GM18508 (cell line): ENCODE measurements around the gene HMX1.

Source experiments
- ATAC-seq: cut with Tn5 transposase; IDR thresholded peaks from one replicate; pipeline ENCODE4 v1.9.1; 2021; ENCODE audit warnings: moderate number of reproducible peaks; ENCODE audit not compliant: insufficient read depth, unreplicated experiment

HMX1 gene

DNA sequence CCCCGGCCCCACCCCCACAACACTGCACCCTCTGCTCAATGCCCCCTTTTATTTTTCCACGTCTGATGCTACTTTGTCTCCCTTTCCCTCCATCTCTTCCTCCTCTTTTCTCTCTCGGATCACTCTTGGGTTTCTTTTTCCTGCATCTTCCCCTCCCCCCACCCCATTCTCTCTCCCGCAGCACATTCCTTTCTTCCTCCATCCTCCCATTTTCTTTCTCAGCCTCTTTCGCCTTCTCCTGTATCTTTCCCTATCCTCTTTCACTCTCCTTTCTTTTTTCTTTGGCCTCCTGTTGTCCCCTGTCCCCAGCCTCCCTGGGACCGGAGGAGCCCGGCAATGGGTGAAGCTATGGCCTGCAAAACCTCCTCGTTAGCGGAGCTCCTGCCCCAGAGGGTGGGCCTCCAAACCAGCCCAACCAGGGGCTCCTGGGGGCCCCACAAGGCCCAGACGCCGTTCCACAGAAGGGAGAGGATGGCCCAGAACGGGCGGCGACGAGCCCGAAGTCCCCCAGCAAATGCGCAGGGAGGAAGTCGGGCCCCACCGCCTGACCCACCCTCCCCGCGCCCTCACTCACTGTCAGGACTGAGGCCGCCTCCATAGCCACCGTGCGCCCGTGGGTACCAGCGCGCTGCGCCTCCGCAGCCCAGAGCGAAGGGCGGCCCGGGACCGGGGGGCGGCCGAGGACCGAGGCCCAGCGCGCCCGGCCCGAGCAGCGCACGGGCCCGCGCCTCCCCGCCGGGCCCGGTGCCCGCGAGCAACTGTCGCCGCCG, 807 bp downstream of the HMX1 start:
- no peak for ATAC-seq

DNA sequence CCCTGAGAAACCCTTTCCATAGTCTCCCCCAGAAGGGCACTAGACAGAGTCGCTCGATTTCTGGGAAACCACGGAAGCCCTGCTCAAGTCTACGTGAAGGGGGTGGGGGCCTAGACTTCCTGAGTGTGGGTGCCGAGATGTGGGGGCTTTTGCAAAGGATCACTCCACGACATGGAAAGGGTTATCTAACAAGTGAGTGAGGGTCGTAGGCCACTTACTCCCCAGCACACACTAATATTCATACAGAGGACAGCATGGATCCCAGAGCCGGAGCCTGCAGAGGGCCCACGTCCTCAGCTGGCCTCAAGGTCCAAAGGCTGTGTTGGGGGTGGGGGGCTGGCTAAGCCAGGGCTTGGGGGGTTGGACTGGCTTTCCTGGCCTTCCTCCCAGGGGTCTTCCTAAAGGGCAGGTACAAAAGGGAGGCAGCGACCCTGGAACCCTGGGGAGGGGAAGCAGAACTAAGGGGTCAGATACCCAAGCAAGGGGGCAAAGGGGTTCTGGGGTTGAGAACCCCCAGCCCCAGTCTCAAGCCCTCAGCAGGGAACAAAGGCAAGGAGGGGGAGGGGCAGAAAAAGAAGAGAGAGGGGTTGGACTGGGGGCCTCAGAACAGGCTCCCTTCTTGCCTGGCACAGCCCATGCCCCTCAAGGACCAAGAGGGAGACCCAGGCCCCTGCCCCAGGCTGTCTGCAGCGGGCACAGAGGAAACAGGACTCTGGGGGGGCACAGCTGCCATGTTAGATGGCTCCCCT, 1.6 kb downstream of the HMX1 start:
- ATAC-seq = no peak

DNA sequence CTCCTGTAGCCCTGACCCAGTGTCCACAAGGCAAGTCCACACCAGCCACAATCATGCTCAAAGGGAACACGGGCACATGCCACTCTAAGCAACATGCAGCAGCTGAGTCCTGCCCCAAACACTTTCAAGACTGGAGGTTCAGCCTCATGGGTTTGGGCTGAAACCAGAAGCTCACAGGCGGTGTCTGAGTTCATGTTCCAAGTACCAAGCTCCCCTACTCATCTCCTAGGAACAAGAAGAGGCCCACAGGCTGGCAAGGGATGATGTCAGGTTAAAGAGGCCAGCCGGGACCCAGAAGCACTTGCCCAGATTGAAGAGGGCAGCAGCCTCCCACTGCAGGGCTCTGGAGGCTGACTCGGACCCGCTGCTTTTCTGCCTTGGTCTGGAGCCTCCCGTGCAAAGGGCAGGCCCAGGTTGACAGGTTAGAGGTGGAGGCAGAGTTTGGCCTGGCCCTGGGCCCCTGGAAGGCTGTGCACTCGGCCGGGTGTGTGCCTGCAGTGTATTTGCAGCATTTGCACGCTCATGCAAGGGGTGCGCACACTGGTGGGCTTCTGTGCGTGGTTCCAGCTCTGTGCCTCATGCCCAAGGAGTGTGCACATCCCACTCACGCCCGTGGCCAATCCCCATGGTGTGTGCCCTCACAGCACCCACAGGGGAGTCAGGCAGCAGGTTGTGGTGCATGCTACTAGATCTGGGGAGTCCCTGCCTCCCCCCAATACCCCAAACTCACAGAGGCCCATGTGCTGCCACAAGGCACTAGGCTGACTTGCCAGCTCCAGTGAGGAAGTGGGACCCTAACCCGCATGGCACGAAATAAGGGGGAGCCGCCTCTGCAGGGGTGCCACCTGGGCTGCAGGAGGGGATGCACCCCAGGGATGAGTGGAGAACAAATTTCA, 2.4 kb downstream of the HMX1 start:
- no peak for ATAC-seq

DNA sequence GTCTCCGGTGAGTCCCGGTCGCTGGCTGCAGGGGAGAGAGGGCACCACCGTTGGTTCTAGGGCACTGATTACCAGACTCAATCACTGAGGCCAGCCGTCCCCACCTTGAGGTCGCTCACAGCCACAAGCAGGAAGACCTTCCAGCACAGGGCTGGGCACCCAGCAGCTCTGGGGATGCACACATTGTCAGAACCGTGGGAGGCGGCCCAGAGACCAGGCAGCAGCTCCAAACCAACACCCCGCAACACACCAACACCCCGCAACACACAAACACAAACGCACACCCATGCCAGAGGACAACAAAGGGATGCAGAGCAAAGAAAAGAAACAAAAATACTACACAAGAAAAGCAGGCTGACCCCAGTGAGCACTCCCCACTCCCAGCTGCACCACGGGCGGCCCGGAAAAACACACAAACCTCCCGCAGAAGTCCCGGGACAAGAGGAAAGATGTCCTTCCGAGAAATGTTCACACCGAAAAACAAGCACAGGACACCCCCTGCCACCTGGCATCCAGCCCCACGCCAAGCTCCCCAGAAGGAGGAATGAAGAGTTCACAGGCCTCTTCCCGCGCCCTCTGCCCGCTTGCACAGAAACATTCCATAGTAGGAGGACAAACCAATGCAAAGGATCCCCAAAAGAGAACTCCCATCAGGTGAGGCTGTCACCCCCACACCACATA, 3.2 kb downstream of the HMX1 start:
- ATAC-seq = no peak

DNA sequence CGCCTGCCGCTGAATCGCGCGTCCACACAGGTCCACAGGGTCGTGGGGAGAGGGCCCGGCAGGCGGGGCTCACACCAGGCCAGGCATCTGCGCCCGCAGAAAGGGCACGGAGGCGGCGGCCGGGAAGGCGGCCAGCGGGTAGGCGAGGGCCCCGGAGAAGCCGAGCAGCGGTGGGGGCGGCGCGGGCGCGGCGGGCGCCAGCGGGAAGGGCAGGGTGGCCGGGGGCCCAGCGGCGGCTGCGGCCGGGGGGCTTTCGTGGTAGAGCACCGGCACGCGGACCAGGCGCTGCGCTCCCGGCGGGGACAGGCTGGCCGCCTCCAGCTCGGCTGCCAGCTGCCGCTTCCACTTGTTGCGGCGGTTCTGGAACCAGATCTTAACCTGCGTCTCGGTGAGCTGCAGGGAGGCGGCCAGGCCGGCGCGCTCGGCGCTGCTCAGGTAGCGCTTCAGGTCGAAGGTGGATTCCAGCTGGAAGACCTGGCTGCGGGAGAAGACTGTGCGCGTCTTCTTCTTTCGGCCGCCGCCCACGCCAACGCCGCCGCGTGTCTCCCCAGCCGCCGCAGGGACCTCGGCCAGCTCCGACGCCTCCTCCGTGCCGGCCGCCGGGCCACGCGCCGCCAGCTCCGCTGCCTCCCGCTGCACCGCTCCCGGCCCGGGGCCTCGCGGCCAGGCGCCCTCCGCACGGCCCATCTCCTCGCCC, 3.9 kb downstream of the HMX1 start:
- ATAC-seq = no peak

DNA sequence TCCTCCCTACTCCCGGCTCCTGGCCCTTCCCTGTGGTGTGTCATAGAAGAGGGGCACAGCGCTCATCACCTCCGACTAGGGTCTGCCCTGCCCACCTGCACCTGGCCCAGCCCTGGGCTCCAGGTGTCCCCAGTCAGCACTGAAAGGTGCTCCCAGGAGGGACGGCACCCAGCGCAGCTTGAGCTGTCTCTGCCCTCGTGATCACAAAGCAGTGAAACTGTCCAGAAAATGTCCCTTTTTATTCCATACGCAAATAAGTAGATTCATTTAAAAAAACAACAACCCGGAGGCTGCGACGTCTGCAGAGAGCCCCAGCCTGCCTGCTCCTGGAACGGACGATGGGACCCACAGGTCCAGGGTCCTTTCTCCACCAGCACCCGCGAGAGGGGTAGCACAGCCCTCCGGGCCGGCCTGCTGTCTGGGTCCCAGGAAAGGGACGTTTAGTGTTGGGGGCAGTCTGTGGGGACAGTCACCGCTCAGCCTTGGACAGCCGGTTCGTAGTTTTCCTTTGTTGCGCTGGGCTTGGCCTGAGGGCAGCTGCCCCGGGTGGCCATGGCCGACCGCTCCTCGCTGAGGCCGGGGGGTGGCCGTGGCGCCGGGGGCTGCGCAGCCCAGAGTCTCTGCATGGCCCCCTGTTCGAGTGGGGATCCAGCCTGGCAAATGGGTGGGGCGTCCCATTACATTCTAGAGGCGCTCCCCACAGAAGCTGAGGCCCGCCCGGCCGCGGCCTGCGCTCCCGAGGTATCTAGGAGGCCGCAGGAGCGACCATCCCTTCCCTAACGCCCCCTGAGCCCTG, 4.6 kb downstream of the HMX1 start:
- no peak for ATAC-seq

DNA sequence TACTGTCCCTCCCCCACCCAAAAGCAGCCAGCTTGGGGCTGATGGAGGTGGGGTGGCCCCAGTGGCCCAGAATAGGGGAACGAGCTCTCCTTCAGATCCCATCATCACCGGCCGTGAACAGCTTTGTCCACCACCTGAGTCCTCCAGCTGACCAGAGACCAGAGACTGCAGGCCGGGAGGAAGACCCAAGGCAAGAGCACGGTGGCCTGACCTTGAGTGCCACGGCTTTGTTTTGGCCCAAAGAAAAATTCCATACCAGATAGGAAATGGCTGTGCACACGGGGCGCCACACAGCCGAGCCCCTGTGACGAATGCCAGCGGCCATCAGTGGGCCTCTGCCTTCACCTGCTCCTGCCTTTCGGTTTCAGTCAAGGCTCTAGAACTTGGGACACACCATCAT, 5.2 kb downstream of the HMX1 start:
- ATAC-seq = no peak

DNA sequence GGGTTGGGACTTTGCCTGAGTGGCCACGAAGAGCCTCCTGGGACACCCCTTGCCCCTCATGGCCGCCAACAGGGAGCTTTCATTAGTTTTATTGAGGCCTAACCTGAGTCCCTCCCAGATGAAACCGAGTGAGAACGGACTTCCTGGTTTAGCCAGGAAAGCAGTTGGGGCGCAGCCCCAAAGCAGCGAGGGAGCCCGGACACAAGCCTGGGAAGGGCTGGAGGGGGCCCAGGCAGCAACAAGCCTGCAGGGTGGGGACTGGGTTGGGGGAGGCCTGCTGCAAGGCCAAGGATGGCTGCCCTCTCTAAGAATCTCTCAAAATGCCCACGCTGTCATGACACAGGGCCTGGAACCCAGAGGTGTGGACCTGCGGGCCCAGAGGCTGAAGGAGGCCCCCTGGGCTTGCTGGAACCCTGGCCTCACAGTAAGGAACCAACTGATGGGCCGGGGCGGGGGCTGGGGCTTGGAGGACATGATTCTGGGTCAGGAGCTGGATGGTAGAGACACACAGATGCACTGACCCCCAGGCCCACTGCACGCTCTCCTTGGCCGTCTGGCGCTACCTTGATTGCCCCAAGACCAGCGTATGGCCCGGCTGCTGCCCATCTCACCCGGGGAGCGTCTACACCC, 5.8 kb downstream of the HMX1 start:
- no peak for ATAC-seq

DNA sequence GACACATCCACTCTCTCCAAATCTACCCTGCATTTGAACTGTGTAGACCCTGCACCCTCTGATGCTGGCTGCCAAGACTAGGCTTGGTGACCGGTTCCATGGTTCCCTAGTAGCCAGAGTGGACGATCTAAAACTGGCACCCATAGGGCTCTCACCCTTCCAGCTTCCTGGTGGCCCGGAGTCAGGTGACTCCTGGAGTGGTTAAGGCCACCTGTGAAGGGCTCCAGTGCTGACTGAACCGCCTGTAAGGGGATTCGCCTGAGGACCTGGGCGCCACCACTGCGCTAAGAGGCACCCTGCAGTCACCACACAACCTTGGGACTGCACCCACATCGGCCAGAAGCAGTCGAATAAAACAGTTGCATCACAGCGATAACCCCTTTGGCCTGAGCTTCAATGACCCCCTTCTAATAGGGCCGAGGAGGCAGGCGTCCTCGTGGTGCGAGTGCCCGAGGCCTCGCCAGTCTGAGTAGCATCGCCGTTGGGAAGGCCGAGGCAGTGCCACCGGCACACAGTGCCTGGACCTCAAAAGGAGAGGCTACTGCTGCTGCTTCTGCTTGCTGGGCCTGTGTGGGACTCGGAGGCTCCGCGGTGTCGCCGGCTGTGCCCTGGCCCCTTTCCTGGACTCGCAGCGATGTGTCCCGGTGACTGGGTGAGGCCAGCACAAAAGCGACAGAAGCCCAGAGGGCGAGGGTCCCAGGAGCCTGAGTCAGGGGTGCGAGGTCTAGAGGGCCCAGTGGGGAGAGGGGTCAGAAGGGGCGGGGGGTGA, 6.5 kb downstream of the HMX1 start:
- ATAC-seq = no peak

DNA sequence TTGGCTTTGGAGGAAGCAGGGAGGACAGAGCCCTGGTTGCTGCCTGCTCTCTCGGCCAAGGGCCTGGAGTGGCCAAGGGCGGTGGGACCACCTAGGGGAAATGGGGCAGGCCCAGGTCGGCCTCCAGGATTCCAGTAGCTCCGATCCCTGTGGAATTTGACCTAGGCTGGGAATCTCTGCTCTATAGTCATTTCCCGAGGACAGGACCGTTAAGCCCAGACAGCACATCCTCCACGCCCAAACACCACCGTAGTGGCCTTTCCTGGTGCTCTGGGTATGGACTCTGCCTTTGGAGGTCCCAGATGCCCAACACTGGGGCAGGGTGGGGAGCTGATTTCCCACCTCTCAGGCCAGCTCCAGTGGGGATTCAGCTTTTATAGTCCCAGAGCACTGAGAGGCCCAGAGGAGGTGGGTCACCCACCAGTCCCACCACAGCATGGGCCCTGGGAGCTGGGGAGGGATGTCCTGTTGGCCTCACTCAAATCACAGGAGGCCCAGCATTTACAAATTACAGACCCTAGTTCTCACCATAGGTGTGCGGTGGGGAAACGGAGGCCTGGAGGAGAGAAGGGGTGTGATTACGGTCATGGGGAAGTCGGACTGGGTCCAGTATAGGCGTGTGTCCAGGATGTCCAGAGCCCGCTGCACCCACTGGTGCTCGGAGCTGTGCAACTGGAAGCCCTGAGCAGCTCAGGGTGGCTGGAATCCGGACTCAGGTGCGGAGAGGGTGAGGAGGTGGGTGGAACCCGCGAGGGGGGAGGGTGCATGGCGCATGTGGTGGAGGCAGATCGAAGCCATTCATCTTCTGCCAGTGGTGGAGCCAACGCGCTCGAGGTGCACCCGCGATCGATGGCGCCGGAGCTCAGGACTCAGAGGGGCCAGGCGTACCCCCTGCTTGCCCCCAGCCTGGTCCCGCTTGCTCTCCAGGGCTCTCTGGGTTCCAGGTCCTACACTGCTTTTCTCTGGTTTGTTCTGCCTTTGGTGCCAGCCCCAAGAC, 7.7 kb downstream of the HMX1 start:
- no peak for ATAC-seq

DNA sequence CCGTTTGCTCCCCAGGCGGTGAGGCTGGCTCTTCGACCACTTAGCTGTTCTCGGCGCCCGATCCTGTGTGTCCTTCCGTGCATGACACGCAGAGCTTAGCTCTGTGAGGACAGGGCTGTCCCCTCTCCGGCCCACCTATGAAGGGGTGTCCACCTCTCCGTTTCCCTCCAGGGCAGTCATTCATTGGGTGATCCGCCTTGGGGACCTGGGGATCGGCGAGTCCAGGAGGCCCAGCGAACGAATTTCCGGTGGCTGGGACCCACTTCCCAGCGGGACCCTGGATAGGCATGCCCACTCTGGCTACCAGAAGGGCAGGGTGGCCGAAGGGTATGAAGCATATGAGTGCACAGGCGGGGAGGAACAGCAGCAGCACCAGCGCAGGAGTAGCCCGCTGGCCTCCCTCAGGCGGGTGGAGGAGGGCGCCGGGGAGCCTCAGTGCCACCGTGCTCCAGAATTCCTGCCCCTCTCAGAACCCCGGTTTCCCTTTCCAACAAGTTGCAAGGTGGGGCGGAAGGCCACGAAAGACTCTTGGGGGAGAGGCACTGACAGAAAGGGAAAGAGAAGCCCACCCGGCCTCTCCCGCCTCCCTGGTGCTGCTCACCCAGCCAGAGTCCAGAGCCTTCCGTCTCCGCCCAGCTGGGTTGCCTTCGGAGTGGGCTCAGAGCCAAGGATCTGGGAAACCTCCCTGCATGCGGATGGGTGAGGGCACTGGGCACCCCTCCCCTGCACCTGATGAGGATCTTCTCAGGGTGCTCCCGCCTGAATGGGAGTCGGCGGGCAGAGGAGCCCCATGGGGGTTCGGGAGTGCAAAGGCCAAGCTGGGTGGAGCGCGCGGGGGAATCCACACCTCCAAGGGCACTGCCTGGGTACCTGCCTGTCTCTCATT, 8.6 kb downstream of the HMX1 start:
- ATAC-seq = no peak

DNA sequence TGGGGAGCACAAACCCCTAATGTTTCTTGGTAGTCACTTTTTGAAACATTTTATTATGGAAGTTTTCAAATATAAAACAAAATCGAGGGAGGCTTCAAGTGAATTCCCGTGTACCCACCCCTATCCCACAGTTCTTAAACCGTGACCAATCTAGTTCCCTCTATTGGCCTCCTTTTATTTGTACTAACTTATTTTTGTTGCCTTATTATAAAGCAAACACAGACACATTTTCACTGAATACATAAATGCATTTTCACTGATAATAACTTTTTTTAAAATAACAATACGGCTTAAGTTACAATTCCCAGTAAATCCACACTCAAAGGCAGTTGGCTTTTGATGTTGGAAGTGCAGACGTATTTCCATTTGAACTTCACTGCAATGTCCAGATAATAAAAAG, 9.3 kb downstream of the HMX1 start:
- no peak for ATAC-seq

DNA sequence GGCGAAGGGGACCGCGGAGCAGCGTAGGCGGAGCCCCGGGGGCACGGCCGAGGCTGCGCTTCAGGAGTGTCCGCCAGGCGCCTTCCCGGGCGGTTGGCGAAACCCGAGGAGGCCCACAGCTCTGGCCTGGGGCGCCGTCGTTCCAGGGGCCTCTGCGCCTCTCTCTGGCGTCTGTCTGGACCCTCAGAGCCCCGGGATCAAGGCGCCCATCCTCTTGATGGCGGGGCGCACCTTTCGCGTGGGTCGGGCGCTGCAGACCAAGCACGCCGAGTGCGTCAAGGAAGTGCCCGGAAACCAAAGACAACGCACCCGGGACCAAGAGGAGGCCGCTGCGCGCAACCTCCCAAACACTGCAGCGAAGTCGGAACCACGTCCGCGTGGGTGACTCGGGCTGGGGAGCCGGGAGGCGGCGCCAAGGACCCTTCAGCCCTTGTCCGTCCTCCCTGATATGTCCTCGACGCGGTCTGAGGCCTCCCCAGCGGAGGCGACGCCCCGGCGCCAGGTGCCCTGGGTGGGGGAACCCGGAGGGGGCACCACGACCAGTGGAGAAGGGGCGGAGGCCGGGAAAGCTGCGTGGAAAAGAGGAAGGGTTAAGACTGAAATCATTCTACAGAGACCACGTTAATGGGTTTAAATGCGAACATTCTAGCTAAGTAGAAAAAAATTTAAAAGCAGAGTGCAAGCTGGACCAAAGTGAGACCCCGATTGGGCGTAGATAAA, 9.9 kb downstream of the HMX1 start:
- no peak for ATAC-seq

DNA sequence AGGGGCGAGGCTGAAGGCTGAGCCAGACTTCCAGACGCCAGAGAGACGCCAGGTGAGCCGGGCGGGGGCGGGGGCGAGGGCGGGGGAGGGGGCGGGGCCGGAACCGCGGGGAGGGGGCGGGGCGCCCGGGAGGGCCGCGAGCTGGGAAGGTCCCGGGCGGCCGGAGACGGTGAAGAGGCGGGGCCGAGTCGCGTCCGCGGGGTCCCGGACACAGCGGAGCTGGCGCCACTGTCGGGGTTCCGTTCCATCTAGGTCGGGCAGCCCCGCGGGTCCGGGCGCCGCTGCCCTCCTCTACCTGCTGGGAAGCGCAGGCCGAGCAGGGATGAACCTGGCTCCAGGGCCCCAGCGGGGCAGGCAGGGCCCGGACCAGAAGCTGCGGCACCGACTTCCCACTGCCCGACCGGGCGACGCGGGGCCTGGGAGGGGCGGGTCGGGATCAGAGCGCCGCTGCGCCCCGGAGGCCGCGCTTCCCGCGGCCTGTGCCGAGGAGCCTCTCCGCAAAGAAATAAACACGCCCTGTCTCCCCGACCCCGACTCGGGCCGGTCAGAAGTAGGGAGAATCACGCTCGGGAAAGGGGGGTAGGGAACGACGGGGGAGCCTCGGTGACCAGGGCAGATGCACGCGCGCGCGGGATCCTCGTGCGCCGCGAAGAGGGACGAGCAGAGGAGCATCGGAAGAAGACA, 10.6 kb downstream of the HMX1 start:
- ATAC-seq = no peak
